Activated T-cell treated with anti-CD3 and anti-CD28 coated beads for 4 hours (primary cell): ENCODE results near the gene ZIC5.

Source experiments
- DNase-seq: peaks from one replicate; pipeline ENCODE4 v3.0.0-alpha.2; 2020

ZIC5 gene

DNA sequence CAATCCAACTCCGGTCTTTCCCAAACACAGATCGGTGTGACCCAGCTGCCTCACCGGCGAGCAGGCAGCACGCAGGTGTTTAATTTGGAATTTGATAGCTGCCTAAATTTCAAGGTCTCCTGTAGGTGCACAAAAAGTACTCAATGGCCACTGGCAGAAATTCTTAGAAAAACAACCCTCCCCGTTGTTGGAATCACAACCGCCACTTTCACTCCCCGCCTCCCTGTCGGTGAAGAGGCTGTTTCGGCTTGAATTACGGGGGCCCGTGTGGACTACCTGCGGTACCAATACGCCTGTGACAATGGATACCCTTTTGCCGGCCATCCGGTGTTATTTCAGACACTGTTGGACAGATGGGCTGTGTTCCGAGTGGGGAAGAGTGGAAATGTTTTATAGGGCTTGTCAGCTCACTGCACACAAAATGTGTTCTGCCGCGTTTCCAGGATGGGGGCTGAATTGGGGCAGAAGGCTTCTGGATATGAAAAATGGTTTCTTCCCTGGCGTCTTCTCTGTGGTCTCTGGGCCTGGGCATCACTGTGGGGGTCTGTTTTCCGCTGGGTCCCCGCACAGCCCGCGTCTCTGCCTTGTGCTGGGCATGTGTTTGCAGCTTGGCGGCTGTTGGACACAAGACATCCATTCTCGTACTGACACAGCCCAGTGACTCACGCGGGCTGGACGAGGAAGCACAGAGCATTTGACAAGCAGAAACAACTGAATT is 45.4 kb downstream of the ZIC5 start:
- no peak for DNase-seq

- DNase-seq: no peak
These were observed 47.5 kb downstream of the ZIC5 start for GRCh38 chr13:99923877-99924582.

GRCh38 chr13:99922631-99923404 is 48.7 kb downstream of the ZIC5 start:
- DNase-seq: no peak

- DNase-seq: no peak
These were observed 52.4 kb downstream of the ZIC5 start for GRCh38 chr13:99919132-99919531.

DNA sequence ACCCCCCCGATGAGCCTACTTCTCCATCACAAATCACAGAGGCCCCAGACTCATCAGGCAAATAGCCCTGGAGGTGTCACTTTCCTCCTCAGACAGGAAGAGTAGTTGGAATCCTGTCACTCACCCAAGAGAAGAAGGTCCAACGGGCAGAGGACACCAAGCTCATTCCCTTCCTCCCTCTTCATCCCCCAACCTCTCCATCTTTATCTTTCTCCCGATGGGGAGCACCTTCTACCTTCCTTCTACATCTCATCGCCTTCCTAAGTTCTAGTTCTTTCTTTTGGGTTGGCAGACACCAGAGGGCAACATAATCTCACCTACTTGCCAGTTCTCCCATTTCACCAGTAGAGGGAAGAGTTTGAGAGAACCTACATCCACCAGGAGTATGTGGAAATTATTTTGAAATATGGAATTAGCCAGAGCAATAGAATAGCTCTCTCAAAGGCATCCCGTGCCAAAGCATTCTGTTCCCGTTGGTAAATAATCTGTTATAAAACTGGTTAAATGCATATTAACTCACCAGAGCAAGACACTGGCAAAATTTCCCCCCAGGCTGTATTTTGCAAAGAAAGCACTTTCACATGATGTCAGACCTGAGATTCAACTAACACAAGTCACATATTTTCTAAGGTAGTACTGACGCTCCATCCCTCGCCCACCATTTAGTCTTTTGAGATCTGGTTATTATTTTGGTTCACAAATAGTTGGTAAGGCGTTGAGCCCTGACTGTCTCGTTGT is 55.0 kb downstream of the ZIC5 start:
- DNase-seq: no peak

DNA sequence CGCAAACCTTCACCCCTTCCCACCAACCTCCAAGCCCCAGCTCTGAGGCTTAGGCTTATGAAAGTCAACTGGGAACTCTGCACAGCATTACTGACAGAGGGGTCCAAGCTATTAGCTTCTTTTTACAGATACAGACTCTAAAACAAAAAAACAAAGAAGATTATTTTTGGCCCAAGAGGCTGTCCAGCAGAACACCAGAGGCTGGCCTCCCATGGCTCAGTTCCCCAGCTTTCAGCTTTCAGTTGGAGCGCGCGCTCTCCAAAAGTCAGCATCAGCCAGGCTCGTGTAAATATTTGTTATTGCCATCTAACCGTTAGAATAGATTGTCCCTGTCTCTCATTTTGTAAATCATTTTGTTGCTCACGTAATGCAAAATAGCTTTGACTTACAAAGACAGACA is 58.4 kb downstream of the ZIC5 start:
- DNase-seq: no peak
